Left lung (tissue), 10 donors: ENCODE results near the gene MAP2K2. TPM values are rescaled to one million over a fixed set of nuclear protein-coding genes. Genes with fewer than 3 reads are reported as not detected.
"Not testable (repeated sequence)": the region's sequence is repeated elsewhere in the genome, so short reads cannot be mapped to it uniquely, and the experiment has no call there.

ENCODE experiments used
- ATAC-seq: fragments of 200-7000 bp; cut with Tn5 transposase; one replicate; pipeline ENCODE4 v1.9.1; 2020; ENCODE audit warnings: moderate library complexity
- DNase-seq, 4 donors: peaks; one replicate each; pipeline ENCODE4 v3.0.0-alpha.2; 2013 to 2020
- H3K27ac ChIP-seq, 2 donors: fragments of 200-600 bp; sonication (generic) in 1 of 2; one replicate each; pipeline versions ENCODE4 v1.5.0 to v1.8.0; 2020 to 2021
- H3K27me3 ChIP-seq, 2 donors: fragments of 200-600 bp; sonication (generic) in 1 of 2; one replicate each; pipeline versions ENCODE4 v1.5.0 to v1.8.0; 2020 to 2021
- H3K36me3 ChIP-seq, 2 donors: fragments of 200-600 bp; sonication (generic) in 1 of 2; one replicate each; pipeline versions ENCODE4 v1.5.0 to v1.8.0; 2020 to 2021
- H3K4me1 ChIP-seq, 2 donors: fragments of 200-600 bp; one replicate each; pipeline ENCODE4 v1.8.0; 2021
- H3K4me3 ChIP-seq, 2 donors: fragments of 200-600 bp; sonication (generic) in 1 of 2; one replicate each; pipeline versions ENCODE4 v1.5.0 to v1.8.0; 2020 to 2021; ENCODE audit warnings: mild to moderate bottlenecking in 1 of 2
- H3K9me3 ChIP-seq, 2 donors: fragments of 200-600 bp; sonication (generic) in 1 of 2; one replicate each; pipeline versions ENCODE4 v1.5.0 to v1.8.0; 2020 to 2021
- CTCF ChIP-seq, 2 donors: fragments of 200-600 bp; sonication (generic) in 1 of 2; IDR thresholded peaks; one replicate each; pipeline versions ENCODE4 v1.5.0 to v1.8.0; 2021; ENCODE audit warnings: antibody characterized with exemption in 2 of 2
- intact Hi-C, 2 donors: fragments of 100-400 bp; cut with DNase I; formaldehyde crosslinking; loops; one replicate each; pipeline versions ENCODE4 v1.11.2 to v1.14.2; 2022
- polyA plus RNA-seq, 6 donors: library from polyadenylated mRNA; unstranded; fragments of 120-200 nt; gene quantifications; one replicate each; pipeline ENCODE4 v1.2.1, GENCODE V29; 2013; ENCODE audit not compliant: insufficient read length in 6 of 6
- total RNA-seq, 2 donors: library from RNA; stranded (reverse); fragmentation: NEBNext Ultra II Directional; extraction: Animal tissue kit (Norgen Biotek cat#: 25700); gene quantifications; one replicate each; pipeline ENCODE4 v1.2.1, GENCODE V29; 2021
- donor health status: DM: no; HTN: yes; CAD: no.
- donor health status: DM: no; HTN: no; CAD: no.

MAP2K2 gene
- total and polyA plus RNA-seq, 8 donors: 97.2 to 143 (median 117) TPM

DNA sequence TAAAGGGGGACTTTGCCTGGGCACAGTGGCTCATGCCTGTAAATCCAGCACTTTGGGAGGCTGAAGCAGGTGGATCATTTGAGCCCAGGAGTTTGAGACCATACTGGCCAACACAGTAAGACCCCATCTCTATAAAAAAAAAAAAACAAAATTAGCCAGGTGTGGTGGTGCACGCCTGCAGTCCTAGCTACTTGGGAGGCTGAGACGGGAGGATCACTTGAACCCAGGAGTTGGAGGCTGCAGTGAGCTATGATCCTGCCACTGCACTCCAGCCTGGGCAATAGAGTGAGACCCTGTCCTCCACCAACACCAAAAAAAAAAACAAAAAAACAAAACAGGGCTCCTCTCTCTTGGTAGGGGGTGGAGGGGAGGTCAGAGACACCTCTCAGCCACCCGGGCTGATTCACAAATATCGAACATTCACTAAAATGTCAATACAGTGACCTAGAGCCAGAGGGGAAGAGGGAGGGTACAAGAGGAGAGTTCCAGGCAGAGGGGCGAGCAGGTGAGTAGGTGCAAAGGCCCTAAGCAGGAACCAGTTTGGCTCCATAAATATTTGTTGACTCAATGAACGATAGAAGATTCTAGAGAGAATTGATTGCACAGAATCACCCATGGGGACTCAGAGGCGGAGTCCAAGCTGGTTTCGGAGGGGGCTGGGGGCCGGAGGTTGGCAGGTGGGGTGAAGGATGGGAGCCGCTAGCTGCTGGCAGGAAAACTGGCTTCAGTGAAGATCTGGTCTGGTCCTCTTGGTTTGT lies 28.5 kb upstream of the MAP2K2 start:
- Histone ChIP-seq H3K4me1 (no peaks in the 10 kb centered on the region), H3K27ac (no peak overlapping the region), H3K4me3 (no peak overlapping the region), H3K36me3 (no peaks in the 10 kb centered on the region), H3K27me3 (peaks cover 4 to 78% of the 10 kb centered on the region in 2 donors), H3K9me3 (no peaks in the 10 kb centered on the region)
- intact Hi-C loops: no loop called here
- no peak for TF ChIP-seq CTCF (IDR thresholded peaks at IDR 0.05)
- no peak for ATAC-seq
- DNase-seq: no peak

- TF ChIP-seq CTCF (IDR thresholded peaks at IDR 0.05): no peak
- no peak overlapping the region for H3K27ac ChIP-seq
- no peaks in the 10 kb centered on the region for H3K4me1 ChIP-seq
- no peak for DNase-seq
- H3K36me3 ChIP-seq: no peaks in the 10 kb centered on the region
- intact Hi-C loops: no loop called here
- H3K4me3 ChIP-seq: no peak overlapping the region
- H3K9me3 ChIP-seq: no peaks in the 10 kb centered on the region
- ATAC-seq: no peak
- peaks cover 4 to 86% of the 10 kb centered on the region in 2 donors for H3K27me3 ChIP-seq
These were observed 27.7 kb upstream of the MAP2K2 start for GRCh38 chr19:4151623-4152022.

DNA sequence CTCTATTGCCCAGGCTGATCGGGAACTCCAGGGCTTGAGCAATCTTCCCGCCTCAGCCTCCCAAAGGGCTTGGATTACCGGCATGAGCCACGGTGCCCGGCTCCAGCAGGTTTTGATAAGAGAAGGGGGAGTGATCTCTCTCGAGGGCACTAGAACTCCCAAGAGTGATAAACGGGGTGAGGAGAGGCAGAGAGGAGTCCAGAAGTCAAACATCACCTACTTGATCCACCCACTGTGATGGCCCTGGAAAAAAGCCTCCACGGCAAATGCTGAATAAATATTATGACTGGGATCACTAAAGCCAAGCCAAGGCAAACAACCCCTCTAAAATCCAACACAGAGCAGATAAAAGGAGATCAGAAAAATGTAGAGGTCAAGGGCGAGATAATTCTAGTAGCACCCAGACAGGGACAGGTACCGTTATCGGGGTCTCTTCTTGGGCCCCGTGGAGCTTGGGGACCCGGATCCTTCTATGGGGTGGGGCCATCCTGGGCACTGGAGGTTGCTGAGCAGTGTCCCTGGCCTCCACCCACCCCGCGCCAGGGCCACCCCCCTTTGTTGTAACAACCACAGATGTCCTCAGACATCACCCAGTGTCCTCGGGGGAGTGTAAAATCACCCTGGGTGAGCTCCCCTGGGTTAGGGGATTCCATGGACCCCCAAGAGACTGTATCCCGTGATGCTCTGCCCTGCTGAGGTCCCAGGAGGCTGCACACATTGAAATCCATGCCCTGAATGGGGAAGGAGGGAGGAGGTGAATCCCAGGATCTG lies 25.8 kb upstream of the MAP2K2 start:
- intact Hi-C loops: no loop called here
- peaks cover 0 to 9% of the 10 kb centered on the region in 2 donors for H3K4me1 ChIP-seq
- TF ChIP-seq CTCF (IDR thresholded peaks at IDR 0.05): no peak
- H3K27me3 ChIP-seq: peaks cover under 1 to 91% of the 10 kb centered on the region in 2 donors
- no peaks in the 10 kb centered on the region for H3K36me3 ChIP-seq
- no peak overlapping the region for H3K27ac ChIP-seq
- H3K9me3 ChIP-seq: no peaks in the 10 kb centered on the region
- H3K4me3 ChIP-seq: no peak overlapping the region
- no peak for ATAC-seq
- DNase-seq: no peak

DNA sequence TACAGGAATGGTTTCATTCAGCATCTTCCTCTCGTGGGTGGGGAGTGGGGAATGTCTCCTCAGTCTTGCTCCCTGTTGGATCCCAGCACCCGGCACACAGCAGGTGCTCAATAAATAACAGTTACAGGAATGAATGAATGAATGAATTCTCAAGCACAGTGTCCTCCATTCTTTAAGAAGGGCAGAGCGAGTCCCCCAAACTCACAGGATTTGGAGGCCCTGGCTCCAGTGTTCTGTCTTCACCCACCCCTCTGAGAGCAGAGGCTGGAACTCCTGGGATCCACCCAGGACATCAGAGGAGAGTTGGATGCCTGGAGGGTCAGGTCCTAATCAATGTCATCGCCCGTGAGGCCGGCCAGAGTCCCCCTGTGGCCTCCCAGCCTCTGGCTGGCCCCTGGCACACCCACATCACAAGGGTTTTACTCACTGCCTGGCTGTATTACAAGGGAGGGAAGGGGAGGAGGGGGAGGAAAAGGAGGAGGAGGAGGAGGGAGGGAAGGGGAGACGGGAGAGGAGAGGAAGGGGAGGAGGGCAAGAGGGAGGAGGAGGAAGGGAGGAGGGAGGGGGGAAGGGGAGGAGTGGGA lies 20.8 kb upstream of the MAP2K2 start:
- DNase-seq: no peak
- Histone ChIP-seq H3K9me3 (no peaks in the 10 kb centered on the region), H3K4me1 (peaks cover 7 to 17% of the 10 kb centered on the region in 2 donors), H3K4me3 (no peak overlapping the region), H3K36me3 (no peaks in the 10 kb centered on the region), H3K27ac (no peak overlapping the region), H3K27me3 (peaks cover 0 to 43% of the 10 kb centered on the region in 2 donors)
- peak; percentile 23 for ATAC-seq
- no peak for TF ChIP-seq CTCF (IDR thresholded peaks at IDR 0.05)
- intact Hi-C loops: no loop called here

GRCh38 chr19:4142916-4143315 lies 19.0 kb upstream of the MAP2K2 start:
- H3K4me1 ChIP-seq: peaks cover 7 to 19% of the 10 kb centered on the region in 2 donors
- H3K9me3 ChIP-seq, intact Hi-C loops, ATAC-seq, H3K27ac ChIP-seq, H3K36me3 ChIP-seq, DNase-seq, H3K4me3 ChIP-seq: not testable (repeated sequence)
- H3K27me3 ChIP-seq: peaks cover 0 to 26% of the 10 kb centered on the region in 2 donors
